Erythroblast (primary cell): ENCODE data around the gene APOA4.

Experiments used
- DNase-seq, 2 experiments: peaks; one replicate each; lab custom pipeline; 2025; lab: John Stamatoyannopoulos, UW
- GATA1 ChIP-seq: IDR thresholded peaks from 2 replicates; pipeline ENCODE4 v1.6.1; 2011; ENCODE audit warnings: low read depth, mild to moderate bottlenecking, control low read depth, low read length, moderate library complexity
- POLR2A ChIP-seq: IDR thresholded peaks from 2 replicates; pipeline ENCODE4 v1.6.1; 2011; ENCODE audit warnings: mild to moderate bottlenecking, low read length

Gene APOA4

GRCh38 chr11:116777056-116777455, 46.0 kb downstream of the APOA4 start:
- peak; percentile 55 to 80 for DNase-seq
- TF ChIP-seq POLR2A (no peak), GATA1 (no peak)

- TF ChIP-seq POLR2A (no peak), GATA1 (no peak)
- peak; percentile 49 to 72 for DNase-seq
These were observed 46.6 kb downstream of the APOA4 start for GRCh38 chr11:116776522-116776984.

DNA sequence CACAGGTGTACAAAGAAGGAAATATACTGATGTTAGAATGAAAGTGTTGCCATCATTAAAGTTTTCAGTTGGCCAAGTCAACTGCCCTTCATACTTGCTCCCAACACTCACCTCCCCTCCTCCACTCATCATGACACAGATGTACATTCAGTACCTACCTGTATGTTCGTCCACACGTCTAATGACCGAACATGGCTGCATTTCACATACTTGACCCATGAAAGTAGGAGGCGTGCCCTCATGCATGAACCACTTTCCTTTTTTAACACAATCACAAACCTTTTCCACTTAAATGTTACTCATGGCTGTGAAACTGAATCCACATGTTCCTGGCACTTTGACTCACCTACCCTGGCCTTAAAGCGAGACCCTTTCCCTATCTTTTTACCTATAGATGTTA, 47.1 kb downstream of the APOA4 start:
- TF ChIP-seq GATA1: no peak
- no peak for TF ChIP-seq POLR2A
- no peak for DNase-seq

GRCh38 chr11:116774661-116775060, 48.4 kb downstream of the APOA4 start:
- DNase-seq: peak; percentile 49 to 74

GRCh38 chr11:116773203-116774097, 49.7 kb downstream of the APOA4 start:
- TF ChIP-seq POLR2A: no peak
- no peak for TF ChIP-seq GATA1
- DNase-seq: peak; percentile 46 to 83

More at GRCh38 chr11:116774661-116775060, 48.4 kb downstream of the APOA4 start:
- no peak for TF ChIP-seq GATA1

DNA sequence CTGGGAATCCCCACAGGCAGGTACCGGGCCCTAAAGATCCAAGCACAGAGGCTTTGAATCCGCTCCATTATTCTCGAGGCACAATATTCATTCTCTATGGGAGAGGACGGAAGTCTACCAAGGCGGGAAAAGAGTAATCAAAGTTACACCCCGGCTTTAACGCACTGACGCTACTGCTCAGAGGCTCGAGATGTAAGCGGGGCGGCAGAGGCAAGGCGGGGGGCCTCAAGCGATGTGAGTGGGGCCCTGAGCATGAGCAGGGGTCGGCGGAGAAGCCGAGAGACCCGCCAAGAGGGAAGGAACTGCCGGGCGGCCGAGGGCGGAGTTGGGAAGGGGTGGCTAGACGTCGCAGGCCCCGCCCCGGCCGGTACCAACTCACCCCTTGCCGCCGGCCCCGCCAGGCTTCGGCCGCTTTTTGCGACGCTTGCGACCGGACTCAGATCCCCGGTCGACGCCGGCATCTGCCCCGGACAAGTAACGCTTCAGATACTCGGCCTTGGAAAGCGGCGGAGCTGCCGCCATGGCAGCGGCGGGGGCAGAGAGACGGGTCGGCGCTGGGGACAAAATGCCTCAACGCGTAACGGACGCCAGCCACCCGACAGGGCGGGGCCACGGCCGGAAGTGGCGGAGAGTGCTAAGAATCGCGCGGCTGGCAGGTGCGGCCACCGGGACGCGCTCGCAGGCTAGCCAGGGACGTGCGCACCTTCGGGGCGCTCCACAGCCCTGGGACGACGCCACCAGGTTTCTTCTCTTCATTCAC, 50.5 kb downstream of the APOA4 start, which contains the start of gene BUD13:
Gene BUD13 (minus strand): TSS at position 545 of the 760 bp plus-strand sequence. CDS start 23 bp downstream, at position 522.
- DNase-seq: peak; percentile 91 to 94
- peak; percentile 80 for TF ChIP-seq POLR2A
- TF ChIP-seq GATA1: no peak

GRCh38 chr11:116771935-116772334, 51.2 kb downstream of the APOA4 start:
- DNase-seq: peak in 1 of 2 experiments; percentile 25
- TF ChIP-seq POLR2A (no peak), GATA1 (no peak)
